ENCODE data around the gene CENPH.
"Not testable (repeated sequence)": the region's sequence is repeated elsewhere in the genome, so short reads cannot be mapped to it uniquely, and the experiment has no call there.

CENPH gene

GRCh38 chr5:69189162-69190086, at the start of gene CENPH:
CENPH (plus strand) TSS chr5:69189583; CDS start chr5:69189635, 52 bp downstream.
- CTCF ChIA-PET = interaction anchor here (1.0 to 3.9 kb wide), 12 partner anchors 9 to 145 kb away, joined by 3 to 13 read pairs (median 4); partner anchors contain the start of gene SLC30A5
- TF ChIP-seq CTCF (IDR thresholded peaks at IDR 0.05; ENCODE audit: control extremely low read depth, extremely low read depth, low read depth, missing control alignments) = no peak
- DNase-seq (ENCODE audit: extremely low spot score) = peak; percentile 94
- POLR2A ChIA-PET = no interaction called here

GRCh38 chr5:69140239-69140638, 49.1 kb upstream of the CENPH start:
- POLR2A ChIA-PET; DNase-seq (ENCODE audit: extremely low spot score): not testable (repeated sequence)
- CTCF ChIA-PET = interaction anchor here (1.2 kb wide), 1 partner anchor 47 kb away, joined by 4 read pairs; the partner anchor contains the start of gene SLC30A5

GRCh38 chr5:69140827-69141226, 48.6 kb upstream of the CENPH start:
- ChIA-PET POLR2A (no interaction called here), CTCF (interaction anchor here (0.9 kb wide), 1 partner anchor 47 kb away, joined by 3 read pairs; the partner anchor contains the start of gene SLC30A5)
- TF ChIP-seq CTCF (IDR thresholded peaks at IDR 0.05; ENCODE audit: control extremely low read depth, extremely low read depth, low read depth, missing control alignments) = no peak
- no peak for DNase-seq (ENCODE audit: extremely low spot score)

GRCh38 chr5:69148576-69148975, 40.8 kb upstream of the CENPH start:
- DNase-seq (ENCODE audit: extremely low spot score); CTCF ChIA-PET; POLR2A ChIA-PET: not testable (repeated sequence)

GRCh38 chr5:69148981-69149675, 40.3 kb upstream of the CENPH start:
- ChIA-PET CTCF (no interaction called here), POLR2A (no interaction called here)
- no peak for TF ChIP-seq CTCF (IDR thresholded peaks at IDR 0.05; ENCODE audit: control extremely low read depth, extremely low read depth, low read depth, missing control alignments)
- no peak for DNase-seq (ENCODE audit: extremely low spot score)

- TF ChIP-seq CTCF (IDR thresholded peaks at IDR 0.05; ENCODE audit: control extremely low read depth, extremely low read depth, low read depth, missing control alignments) = no peak
- ChIA-PET POLR2A (no interaction called here), CTCF (no interaction called here)
- DNase-seq (ENCODE audit: extremely low spot score) = no peak
These were observed 39.7 kb upstream of the CENPH start for GRCh38 chr5:69149676-69150010.

GRCh38 chr5:69152731-69153130, 36.7 kb upstream of the CENPH start:
- POLR2A ChIA-PET = no interaction called here
- no peak for TF ChIP-seq CTCF (IDR thresholded peaks at IDR 0.05; ENCODE audit: control extremely low read depth, extremely low read depth, low read depth, missing control alignments)
- CTCF ChIA-PET = no interaction called here
- DNase-seq (ENCODE audit: extremely low spot score) = no peak
